GM19035 (cell line): Measurements from ENCODE around the gene BTD.

Experiments
- ATAC-seq: cut with Tn5 transposase; IDR thresholded peaks from one replicate; pipeline ENCODE4 v1.9.1; 2021; ENCODE audit not compliant: unreplicated experiment

The BTD gene

DNA sequence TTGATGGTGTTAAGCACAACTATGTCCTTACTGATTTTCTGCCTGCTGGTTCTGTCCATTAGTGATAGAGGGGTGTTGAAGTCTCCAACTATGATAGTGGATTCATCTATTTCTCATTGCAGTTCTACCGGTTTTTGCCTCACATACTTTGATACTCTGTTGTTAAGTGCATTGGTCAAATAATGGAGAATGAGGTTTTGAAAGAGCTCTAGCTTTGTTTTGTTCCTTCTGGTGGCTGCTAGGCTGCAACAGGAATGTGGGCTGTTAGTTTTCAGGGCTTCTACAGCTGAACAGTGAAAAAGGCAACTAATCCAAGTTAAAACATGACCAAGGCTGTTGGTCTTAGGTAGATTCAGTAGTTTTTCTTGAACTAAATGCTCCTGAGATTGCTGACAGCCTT, 62.6 kb downstream of the BTD start:
- ATAC-seq = no peak

DNA sequence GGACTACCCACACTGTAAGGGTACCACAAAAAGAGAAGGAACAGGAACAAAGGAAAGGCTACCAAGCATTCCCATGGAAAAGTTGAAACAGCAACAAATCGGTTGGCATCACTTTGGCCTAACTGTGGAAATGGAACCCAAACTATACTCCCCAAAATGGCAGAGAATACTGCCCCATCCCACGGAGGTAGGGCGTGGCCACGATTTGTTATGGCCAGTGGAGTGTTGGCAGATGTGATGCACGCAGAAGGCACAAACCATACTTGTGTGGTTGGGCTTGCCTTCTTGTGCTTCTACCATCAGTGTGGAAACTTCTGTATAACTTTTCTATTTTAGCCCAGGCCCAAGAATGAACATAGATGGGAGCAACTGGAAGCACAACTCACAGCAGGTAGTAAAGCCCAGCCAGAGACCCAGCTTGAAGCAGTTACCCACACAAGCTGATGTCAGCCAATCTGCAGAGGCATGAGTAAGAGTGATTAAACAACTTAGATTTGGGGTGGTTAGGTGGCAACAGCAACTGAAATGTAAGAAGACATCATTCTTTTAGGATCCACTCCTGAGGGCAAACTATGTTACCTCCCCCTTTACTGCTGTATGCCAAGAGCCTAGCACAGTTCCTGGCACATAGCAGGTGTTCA, 64.1 kb downstream of the BTD start:
- no peak for ATAC-seq

DNA sequence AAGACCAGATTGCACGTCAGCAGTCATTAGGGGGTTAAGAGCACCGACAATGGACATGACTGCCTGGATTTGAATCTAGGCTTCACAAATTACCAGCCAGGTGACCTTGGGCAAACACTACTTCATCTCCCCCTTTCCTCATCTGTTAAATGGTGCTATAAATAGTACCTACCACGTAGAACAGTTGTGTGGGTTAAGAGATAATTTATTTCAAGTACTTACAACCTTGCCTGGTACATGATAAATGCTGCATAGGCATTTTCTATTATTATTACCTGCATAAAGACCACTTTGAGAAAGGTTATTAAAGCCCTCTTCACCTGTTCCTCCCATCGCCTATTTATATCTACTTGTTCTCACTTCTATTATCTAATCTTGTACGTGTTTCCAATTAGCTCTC, 64.7 kb downstream of the BTD start:
- ATAC-seq = no peak

- no peak for ATAC-seq
Measured at GRCh38 chr3:15667484-15667883, 65.9 kb downstream of the BTD start.

- no peak for ATAC-seq
Measured at GRCh38 chr3:15673536-15673935, 72.0 kb downstream of the BTD start.

- no peak for ATAC-seq
Measured at GRCh38 chr3:15676259-15676658, 74.7 kb downstream of the BTD start.

DNA sequence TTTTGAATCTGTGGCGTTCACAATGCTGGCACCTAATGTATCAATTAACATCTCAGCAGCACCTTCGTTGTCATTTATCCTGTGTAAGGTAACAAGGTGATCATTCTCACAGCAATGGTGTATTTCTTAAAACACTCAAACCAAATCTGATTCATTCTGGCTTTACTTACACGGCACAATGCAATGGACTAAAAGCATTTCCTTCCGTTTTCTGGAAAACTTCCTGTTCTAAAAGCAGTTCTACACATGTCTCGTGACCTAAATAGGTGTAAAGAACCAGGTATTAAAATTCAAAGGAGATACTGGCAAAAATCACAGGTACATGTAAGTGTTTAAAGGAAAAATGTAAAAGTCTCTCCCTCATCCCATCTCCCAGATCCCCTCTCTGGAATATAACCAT, 77.8 kb downstream of the BTD start:
- no peak for ATAC-seq

- no peak for ATAC-seq
Measured at GRCh38 chr3:15681668-15682067, 80.1 kb downstream of the BTD start.

GRCh38 chr3:15682561-15683185, 81.1 kb downstream of the BTD start:
- ATAC-seq = no peak

GRCh38 chr3:15683253-15683652, 81.7 kb downstream of the BTD start:
- no peak for ATAC-seq

DNA sequence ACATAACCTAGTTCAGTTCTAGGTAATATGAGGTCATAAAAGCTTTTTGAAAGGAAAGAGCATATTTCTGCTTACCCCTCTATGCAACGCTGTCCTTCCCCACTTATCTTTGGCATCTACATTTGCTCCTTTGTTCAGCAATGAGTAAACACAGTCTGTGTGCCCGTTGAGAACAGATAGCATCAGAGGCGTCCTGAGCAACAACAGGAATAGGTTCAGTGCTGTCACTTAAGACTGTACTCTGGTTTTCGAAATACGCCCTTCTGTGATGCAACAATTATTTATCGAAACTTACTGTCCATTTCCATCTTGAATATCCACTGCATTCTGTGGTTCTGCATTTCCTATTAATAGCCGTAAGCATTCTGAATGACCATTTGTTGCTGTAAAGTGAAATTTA, 84.4 kb downstream of the BTD start:
- no peak for ATAC-seq

DNA sequence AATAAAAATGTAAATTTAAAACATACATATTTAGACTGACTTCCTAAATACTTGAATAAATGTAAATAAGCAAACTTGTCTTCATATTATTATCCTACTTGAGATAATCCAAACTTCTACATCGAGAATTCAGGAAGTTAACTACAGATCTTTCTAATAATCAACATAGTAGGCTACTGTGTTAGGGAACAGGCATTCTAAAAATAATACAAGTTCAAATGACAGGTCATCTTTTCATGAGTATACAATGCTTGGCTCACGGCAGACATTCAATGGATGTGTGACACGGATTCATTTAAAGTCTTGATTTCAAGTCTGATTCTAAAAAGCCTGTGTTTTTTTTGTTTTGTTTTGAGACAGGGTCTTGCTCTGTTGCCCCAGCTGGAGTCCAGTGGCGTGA, 88.7 kb downstream of the BTD start:
- ATAC-seq = no peak

GRCh38 chr3:15690748-15691147, 89.2 kb downstream of the BTD start:
- ATAC-seq = no peak

DNA sequence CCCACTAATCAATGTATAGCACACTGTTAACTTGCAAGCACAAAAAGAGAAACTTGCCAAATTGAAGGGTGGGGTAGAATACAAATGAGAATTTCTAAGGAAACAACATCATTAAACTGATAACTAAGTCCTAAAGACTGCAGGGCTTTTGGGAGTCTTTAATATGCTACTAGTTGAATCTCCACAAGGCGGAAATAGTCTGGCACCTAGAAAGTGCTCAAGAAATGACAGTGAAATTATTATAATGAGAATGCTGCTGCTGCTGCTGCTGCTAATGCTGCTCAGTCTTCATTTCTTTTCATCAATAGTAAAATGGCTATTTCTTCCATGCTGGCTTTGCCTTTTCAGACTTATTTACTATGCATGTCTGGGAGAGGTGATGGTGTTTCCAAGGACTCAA, 91.8 kb downstream of the BTD start:
- no peak for ATAC-seq

DNA sequence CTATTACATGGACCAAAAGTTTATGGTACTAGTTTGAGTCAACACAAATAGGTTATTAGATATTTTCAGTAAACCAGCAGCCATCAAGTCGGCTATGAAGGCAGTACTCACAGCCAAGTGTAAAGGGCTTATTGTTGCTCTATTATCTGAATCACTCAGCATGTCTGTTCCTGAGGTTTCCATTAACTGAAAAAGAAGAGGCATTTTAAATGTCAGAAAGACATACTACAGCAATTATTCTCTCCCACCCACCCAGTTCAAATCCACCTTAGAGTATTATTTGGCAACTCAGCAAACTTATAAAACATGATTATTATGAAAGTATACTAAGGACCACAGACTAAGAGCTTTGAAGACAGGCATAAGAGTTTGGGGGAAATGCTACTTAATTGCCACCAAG, 93.1 kb downstream of the BTD start:
- ATAC-seq = no peak
